Adrenal gland (tissue), 12 donors: ENCODE data around the gene DLG5. TPM values are rescaled to one million over a fixed set of nuclear protein-coding genes. Genes with fewer than 3 reads are reported as not detected.

Experiments used
- DNase-seq, 7 donors: peaks; one replicate each; pipeline ENCODE4 v3.0.0-alpha.2; 2019 to 2020
- H3K27ac ChIP-seq, 5 donors: fragments of 200-600 bp; sonication (generic) in 4 of 5; 1 replicate in 3 of 5; 2 replicates in 2 of 5; pipeline versions ENCODE4 v1.5.1 to v1.8.0; 2016 to 2020; ENCODE audit warnings: mild to moderate bottlenecking in 1 of 5
- H3K27me3 ChIP-seq: fragments of 200-600 bp; 2 replicates; pipeline ENCODE4 v1.8.0; 2021
- H3K36me3 ChIP-seq, 2 donors: fragments of 200-600 bp; replicated peaks in 1 of 2; 1 replicate in 1 of 2; 2 replicates in 1 of 2; pipeline versions ENCODE4 v1.5.1 to v1.8.0; 2018 to 2022
- H3K4me1 ChIP-seq, 2 donors: fragments of 200-600 bp; replicated peaks in 1 of 2; 1 replicate in 1 of 2; 2 replicates in 1 of 2; pipeline versions ENCODE4 v1.5.1 to v1.8.0; 2018 to 2021
- H3K4me3 ChIP-seq, 4 donors: fragments of 200-600 bp; sonication (generic) in 3 of 4; one replicate each; pipeline ENCODE4 v1.5.1; 2016 to 2018
- H3K9me3 ChIP-seq, 3 donors: fragments of 200-600 bp; sonication (generic) in 1 of 3; replicated peaks in 1 of 3; 1 replicate in 2 of 3; 2 replicates in 1 of 3; pipeline versions ENCODE4 v1.5.1 to v1.8.0; 2016 to 2021
- POLR2A ChIP-seq, 2 donors: fragments of 450-650 bp; IDR thresholded peaks; one replicate each; pipeline ENCODE4 v1.6.1; 2017; ENCODE audit warnings: antibody characterized with exemption in 2 of 2, mild to moderate bottlenecking in 2 of 2, moderate library complexity in 1 of 2
- WGBS, 4 donors: extraction: QIAGEN DNeasy Blood & Tissue Kit in 2 of 4; methylation state at CpG; one replicate each; pipeline versions ENCODE4 v1.1.5 to v1.1.7; 2013 to 2017; 5-methylcytosine and 5-hydroxymethylcytosine counted together
- intact Hi-C, 2 donors: fragments of 100-400 bp; cut with DNase I; formaldehyde crosslinking; loops; one replicate each; pipeline versions ENCODE4 v1.14.1 to v1.15.0; 2022 to 2023
- polyA plus RNA-seq, 3 donors: library from polyadenylated mRNA; stranded (reverse); fragments of 200-250 nt in 2 of 3; fragments of 350-450 nt in 1 of 3; fragmentation: Illumina TruSeq in 1 of 3; extraction: RNeasy Lipid Tissue Mini Kit (QIAGEN cat#74804) in 1 of 3; gene quantifications; one replicate each; pipeline ENCODE4 v1.2.3, GENCODE V29; 2013 to 2014
- total RNA-seq, 9 donors: library from RNA; depleted of rRNA in 4 of 9; stranded (reverse); fragments of >200 nt in 4 of 9; fragments of 120-200 nt in 1 of 9; fragmentation: NEBNext Ultra II Directional in 1 of 9; extraction: Animal tissue kit (Norgen Biotek cat#: 25700) in 1 of 9; gene quantifications; one replicate each; pipeline versions ENCODE4 v1.1.0 to v1.2.4, GENCODE V29; 2013 to 2023
- TF ChIP-seq, protein P1 (sequence below), 6 experiments: fragments of 450-650 bp in 4 of 6; fragments of 200-600 bp in 2 of 6; sonication (generic) in 1 of 6; IDR thresholded peaks; 1 replicate in 5 of 6; 2 replicates in 1 of 6; pipeline versions ENCODE4 v1.5.1 to v1.8.0; 2016 to 2021; ENCODE audit warnings: antibody characterized with exemption in 6 of 6, mild to moderate bottlenecking in 2 of 6, moderate library complexity in 1 of 6
- donor health status: healthy with polysubstance abuse.
- donor health status: Bipolar disorder and iron deficiency.
- donor health status: DM: yes; HTN: yes; CAD: no.
- donor health status: DM: no; HTN: no; CAD: no.
- donor health status: DM: no; HTN: no; CAD: no.
- donor health status: DM: yes; HTN: yes; CAD: no.

The DLG5 gene
- total and polyA plus RNA-seq, 12 donors: 32.6 to 175 (median 101) TPM

DNA sequence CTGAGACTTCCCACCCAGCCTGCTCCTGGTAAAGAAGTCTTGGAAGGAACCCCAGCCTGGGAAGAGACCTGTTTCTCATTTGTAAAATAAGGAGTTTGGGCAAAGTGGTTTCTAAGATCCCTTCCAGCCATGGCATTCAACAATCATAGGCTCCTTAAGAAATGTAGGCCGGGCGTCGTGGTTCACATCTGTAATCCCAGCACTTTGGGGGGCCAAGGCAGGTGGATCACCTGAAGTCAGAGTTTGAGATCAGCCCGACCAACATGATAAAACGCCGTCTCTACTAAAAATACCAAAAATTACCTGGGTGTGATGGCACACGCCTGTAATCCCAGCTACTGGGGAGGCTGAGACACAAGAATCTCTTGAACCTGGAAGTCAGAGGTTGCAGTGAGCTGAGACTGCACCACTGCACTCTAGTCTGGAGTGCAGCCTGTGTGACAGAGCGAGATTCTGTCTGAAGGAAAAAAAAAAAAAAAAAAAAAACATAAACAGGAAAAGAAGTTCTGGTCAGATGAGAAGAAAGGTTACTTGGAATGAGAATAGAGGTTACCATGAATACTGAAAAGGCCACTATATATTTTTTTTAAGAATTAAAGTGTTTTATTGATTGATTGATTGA, 15.9 kb downstream of the DLG5 start:
- Histone ChIP-seq H3K4me3 (no peak overlapping the region), H3K4me1 (peaks cover 51 to 84% of the 10 kb centered on the region in 2 donors), H3K9me3 (no peaks in the 10 kb centered on the region), H3K27ac (peak overlapping the region; percentile 74 to 92 (median 86)), H3K27me3 (no peaks in the 10 kb centered on the region), H3K36me3 (no peaks in the 10 kb centered on the region)
- intact Hi-C loops: loop anchor here in 1 of 2 donors (10.0 kb wide), 1 partner anchor 104 kb away; no protein-coding TSS in a partner anchor
- 80 to 86% (median 83%) methylated on average over 7 to 8 of the region's 8 CpGs for WGBS, 4 donors
- TF ChIP-seq, protein P1, sequence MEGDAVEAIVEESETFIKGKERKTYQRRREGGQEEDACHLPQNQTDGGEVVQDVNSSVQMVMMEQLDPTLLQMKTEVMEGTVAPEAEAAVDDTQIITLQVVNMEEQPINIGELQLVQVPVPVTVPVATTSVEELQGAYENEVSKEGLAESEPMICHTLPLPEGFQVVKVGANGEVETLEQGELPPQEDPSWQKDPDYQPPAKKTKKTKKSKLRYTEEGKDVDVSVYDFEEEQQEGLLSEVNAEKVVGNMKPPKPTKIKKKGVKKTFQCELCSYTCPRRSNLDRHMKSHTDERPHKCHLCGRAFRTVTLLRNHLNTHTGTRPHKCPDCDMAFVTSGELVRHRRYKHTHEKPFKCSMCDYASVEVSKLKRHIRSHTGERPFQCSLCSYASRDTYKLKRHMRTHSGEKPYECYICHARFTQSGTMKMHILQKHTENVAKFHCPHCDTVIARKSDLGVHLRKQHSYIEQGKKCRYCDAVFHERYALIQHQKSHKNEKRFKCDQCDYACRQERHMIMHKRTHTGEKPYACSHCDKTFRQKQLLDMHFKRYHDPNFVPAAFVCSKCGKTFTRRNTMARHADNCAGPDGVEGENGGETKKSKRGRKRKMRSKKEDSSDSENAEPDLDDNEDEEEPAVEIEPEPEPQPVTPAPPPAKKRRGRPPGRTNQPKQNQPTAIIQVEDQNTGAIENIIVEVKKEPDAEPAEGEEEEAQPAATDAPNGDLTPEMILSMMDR (IDR thresholded peaks at IDR 0.05): no peak
- TF ChIP-seq POLR2A (IDR thresholded peaks at IDR 0.05): no peak
- DNase-seq: no peak

DNA sequence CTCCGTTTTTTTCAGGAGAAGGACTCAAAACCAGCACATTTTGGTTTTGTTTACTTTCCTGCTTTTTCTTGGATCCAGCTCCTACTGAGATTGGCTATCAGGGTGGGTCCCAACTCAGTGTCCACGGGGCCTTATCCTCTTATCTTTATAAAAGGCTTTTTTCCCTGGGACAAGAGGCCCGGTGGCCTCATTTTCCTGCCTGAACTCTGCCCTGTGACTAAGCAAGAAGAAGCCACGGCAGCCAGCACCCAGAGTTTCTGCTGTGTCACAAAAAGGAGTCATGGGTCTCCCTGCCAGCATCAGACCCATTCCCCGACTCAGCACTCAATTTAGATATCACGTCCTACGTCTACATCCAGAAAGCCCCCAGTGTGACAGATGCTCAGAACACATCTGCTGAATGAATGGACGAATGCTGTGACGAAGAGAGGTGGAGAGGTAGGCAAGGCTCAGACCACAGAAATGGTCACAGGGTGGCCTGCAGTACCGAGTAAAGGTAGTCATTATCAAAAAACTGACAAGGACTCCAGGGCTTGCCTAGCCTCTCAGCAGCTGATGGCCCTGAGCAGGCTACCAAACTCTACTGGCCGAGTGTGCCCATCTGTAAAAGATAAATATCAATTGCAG, 16.7 kb downstream of the DLG5 start:
- DNase-seq: peak; percentile 59 to 90 (median 83)
- WGBS, 4 donors: 19 to 30% (median 27%) methylated on average over 11 of the region's 11 CpGs
- TF ChIP-seq, protein P1 (IDR thresholded peaks at IDR 0.05): no peak
- peak in 1 of 2 donors; percentile 38 for TF ChIP-seq POLR2A (IDR thresholded peaks at IDR 0.05)
- no peaks in the 10 kb centered on the region for H3K9me3 ChIP-seq
- peaks cover 51 to 86% of the 10 kb centered on the region in 2 donors for H3K4me1 ChIP-seq
- no peaks in the 10 kb centered on the region for H3K27me3 ChIP-seq
- no peak overlapping the region for H3K4me3 ChIP-seq
- intact Hi-C loops: loop anchor here in 1 of 2 donors (10.0 kb wide), 1 partner anchor 105 kb away; no protein-coding TSS in a partner anchor
- peak overlapping the region; percentile 74 to 92 (median 86) for H3K27ac ChIP-seq
- H3K36me3 ChIP-seq: no peaks in the 10 kb centered on the region

DNA sequence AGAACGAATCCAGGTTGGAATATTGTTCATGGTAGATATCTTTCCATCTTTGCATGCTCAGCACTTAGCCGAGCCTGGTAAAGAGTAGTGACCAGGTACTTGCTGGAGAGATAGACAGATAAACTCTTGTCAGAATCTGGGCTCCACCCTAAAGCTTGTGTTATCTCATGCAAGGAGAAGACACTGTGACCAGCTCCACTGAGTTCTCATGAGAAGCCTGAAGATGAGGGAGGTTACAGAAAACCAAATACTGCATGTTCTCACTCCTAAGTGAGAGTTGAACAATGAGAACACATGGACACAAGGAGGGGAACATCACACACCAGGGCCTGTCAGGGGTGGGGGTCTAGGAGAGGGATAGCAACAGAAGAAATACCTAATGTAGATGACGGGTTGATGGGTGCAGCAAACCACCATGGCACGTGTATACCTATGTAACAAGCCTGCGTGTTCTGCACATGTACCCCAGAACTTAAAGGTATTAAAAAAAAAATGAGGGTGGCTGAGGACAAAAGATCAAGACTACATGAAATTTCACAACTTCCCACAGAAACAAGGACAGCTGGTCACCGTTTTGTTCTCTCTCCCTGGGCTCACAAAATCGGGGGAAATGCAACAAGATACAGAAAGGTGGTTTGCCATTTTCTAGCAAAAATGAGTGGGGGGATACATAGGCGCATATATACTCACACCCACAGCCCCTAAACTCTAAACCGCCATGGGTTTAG, 17.4 kb downstream of the DLG5 start:
- Histone ChIP-seq H3K27me3 (no peaks in the 10 kb centered on the region), H3K36me3 (no peaks in the 10 kb centered on the region), H3K27ac (peak overlapping the region; percentile 74 to 92 (median 86)), H3K4me1 (peaks cover 51 to 86% of the 10 kb centered on the region in 2 donors), H3K4me3 (no peak overlapping the region), H3K9me3 (no peaks in the 10 kb centered on the region)
- TF ChIP-seq, protein P1 (IDR thresholded peaks at IDR 0.05): no peak
- TF ChIP-seq POLR2A (IDR thresholded peaks at IDR 0.05): no peak
- intact Hi-C loops: no loop called here
- 57 to 58% (median 58%) methylated on average over 9 of the region's 9 CpGs for WGBS, 4 donors
- DNase-seq: no peak
